Globus pallidus (tissue), 1 donor: Measurements from ENCODE around the gene CYBA.

Experiments used
- DNase-seq: peaks from one replicate; pipeline ENCODE4 v3.0.0-alpha.2; 2015; ENCODE audit warnings: low spot score

CYBA gene

DNA sequence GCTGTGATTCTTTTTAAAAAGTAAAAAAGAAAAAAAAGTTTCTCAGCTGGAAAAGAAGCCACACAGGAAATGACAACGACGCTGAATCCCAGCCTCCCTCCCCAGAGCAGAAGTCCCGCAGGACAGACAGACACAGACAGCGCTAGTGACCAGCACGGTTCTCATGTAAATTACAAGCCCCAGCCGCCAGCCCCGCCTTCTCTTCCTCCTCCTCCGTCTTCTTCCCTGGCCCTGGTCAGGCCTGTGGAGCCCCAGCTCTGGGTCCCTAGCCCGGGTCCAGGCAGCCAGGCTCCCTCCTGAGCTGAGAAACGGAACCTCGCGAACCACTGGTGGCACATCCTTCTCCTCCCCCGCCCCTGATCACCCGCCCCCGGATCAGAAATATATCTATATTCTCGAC lies 19.5 kb downstream of the CYBA start:
- no peak for DNase-seq

DNA sequence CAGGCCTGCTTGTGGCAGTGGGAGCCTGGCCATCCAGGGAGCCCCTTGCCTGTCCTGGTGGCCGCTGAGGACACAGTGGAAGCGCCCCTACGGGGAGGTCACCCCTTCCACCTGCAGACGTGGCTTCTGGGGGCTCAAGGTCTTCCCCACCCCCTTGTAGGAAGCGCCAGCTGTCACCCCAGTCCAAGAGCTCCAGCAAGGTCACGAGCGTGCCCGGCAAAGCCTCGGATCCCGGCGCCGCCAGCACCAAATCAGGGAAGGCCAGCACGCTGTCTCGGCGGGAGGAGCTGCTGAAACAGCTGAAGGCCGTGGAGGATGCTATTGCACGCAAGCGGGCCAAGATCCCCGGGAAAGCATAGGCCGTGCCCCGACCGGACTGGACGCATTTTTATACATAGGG lies 19.9 kb downstream of the CYBA start:
- no peak for DNase-seq

DNA sequence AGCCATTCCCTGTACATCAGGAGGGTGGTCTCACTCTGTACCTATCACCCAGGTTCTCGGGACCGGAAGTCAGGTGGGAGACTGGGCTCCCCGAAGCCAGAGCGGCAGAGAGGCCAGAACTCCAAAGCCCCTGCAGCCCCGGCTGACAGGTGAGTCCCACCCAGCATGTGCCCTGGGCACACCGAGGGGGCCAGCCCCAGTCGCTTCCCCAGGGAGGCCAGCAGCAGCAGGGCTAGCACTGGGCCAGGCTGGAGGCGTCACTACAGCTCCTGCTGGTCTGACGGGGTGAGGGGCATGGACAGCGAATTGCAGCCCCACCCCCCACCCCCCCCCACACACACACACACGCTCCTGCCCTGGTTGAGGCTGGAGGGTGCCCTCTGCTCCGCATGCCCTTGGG lies 20.4 kb downstream of the CYBA start:
- DNase-seq, result no peak

DNA sequence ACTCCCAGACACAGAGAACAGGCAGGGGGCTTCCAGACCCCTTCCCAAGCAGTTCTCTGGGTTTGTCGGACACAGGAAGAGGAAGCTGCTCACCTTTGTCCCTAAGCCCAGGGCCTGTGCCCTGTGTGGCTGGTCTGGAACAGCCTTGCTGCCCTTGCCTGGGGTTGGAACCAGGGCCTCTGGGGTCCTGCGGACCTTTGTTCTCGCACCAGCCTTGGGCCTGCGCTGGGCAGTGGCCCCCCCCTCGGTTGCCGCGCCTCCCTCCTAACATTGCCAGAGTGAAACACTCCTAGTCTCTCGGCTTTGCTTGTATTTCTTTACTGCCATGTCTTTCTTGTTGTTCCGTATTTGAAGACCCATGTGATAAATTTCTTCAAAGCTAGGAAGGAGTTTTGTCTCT lies 21.0 kb downstream of the CYBA start:
- DNase-seq, result no peak

DNA sequence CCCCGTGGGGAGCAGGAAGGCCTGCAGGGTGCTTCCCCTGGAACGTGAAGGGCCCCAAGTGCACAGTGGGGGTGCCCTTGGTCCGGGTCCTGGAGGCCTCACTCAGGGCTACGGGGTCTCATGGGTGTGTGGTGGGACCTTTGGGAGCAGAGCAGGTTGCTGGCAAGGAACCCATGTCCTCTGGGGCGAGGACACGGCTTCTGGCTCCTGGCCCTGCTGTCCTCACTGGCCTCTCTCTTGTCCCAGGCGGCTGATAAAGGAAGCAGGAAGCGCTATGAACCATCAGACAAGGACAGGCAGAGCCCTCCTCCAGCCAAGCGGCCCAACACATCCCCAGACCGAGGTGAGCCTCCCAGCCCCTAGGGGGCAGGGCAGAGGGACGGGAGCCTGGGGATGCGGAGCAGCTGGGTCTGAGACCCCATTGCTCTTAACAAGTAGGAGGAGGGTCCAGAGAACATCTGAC lies 22.3 kb downstream of the CYBA start:
- DNase-seq, result no peak

DNA sequence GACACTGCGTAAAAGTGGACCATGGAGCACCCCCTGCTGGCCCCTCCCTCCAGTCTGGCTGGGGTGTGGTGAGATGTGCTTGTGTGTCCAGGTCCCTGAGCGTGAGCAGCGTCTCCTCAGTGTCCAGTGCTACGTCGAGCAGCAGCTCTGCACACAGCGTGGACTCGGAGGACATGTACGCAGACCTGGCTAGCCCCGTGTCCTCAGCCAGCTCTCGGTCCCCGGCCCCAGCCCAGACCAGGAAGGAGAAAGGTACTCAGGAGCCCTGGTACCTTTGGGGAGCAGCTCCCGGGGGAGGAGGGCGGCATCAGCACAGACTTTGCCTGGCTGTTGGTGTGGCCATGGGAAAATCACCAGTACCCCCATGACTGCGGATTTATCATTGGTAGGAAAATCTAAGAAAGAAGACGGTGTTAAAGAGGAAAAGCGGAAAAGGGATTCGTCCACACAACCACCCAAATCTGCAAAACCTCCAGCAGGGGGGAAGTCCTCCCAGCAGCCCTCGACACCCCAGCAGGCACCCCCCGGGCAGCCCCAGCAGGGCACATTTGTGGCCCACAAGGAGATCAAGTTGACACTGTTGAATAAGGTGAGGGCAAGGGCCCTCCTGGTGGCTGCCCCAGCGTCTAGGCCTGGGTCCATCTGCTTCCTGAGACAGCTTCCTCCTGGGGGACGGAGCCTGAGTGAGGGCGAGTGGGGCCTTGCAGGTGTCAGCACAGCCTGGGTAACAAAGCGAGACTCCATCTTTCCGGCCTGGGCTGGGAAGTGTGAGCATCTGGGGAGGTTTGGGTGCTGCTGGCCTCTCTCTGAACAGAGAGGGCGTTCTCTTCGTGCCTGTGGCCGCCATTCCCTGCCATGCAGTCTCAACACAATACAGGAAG lies 23.1 kb downstream of the CYBA start:
- no peak for DNase-seq

DNA sequence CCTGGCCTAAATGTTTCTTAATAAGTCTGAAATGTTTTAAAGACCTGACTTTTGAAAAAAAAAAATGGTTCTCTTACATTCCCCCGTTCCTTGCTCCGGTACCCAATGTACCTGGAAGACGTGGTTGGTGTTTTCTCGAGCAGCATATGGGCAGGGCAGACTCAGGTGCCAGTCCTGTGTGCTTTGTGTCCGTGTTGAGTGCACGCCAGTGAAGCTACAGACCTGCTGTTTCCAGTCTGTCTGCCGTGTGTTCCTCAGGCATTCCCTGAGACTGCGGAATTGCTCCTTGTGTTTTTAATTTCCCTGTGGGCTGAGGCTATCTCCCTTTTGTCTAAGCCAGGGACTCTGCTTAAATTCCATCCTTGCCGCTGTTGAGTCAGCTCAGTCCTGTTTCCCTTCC lies 24.2 kb downstream of the CYBA start:
- DNase-seq, result no peak

DNA sequence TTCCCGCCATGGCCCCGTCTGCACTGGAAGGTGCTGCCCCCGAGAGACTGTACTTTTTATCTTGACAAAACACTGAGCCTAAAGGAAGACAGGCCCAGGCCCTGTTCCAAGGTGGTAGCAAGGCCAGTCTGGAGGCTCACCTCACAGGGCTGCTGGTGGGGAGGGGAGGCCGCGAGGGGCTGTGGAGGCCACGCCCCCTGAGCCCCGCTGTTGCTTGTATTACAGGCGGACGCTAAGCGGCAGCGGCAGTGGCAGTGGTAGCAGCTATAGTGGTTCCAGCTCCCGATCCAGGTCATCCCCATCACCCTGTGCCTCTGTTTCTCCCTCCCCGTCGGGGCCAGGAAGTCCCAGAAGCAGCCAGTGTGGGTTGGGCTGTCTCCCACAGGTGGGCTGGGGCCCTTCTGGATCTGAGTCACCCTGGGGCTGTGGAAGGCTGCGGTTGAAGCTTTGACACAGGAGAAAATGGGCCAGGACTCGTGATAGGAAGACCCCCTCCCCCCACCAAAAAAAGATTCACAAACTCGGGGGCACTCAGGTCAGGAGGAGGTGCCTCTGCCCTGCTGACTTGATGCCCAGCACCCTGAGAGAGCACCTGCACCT lies 25.8 kb downstream of the CYBA start:
- DNase-seq, result no peak

DNA sequence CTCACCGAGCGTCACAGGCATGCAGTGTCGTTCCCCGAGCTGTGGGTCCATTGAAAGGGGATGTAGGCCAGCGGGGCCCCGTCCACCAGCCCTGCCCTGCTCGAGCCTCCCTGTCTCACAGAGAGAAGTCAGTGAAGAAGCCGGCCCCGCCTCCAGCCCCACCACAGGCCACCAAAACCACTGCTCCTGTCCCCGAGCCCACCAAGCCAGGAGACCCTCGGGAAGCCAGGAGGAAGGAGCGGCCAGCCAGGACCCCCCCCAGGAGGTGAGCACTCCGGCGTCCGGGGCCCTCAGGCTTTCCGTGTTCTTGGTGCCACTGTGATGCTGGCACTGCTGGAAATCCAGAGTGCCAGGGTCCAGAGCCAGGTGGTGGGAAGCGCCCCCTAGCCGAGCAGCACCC lies 26.4 kb downstream of the CYBA start:
- DNase-seq, result no peak

DNA sequence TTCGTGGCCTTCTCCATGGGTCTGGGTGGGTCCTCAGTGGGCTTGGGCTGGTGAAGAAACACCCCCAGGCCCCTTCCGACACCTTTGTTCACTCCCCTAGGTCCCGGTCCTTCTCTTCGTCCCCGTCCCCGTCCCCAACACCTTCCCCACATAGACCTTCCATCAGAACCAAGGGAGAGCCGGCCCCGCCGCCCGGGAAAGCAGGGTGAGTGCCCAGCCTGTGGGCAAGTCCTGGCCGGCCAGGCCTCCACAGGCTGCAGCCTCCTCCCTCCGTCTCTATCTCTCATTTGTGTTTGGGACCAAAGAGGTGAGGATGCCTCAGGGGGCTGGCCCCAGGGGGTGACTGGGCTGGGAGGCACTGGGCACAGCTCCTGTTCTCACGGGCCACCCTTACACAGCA lies 27.0 kb downstream of the CYBA start:
- DNase-seq, result no peak

DNA sequence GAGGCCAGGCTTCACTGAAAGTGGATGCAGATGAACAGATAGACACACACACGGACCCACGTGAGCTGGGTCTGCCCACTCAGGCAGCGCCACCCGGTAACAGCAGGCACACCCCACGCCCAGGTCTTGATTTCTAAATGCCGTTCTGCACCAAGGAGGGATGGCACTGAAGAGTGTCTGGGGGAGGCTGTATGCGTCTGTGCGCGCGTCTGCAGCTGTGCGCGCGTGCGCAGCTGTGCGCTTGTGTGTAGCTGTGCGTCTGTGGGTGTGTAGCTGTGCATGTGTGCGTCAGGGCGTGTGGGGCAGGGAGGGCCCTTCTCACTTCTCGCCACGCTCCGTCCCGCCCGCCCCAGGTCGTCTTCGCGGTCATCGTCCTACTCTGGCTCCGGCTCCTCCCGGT lies 28.0 kb downstream of the CYBA start:
- no peak for DNase-seq

DNA sequence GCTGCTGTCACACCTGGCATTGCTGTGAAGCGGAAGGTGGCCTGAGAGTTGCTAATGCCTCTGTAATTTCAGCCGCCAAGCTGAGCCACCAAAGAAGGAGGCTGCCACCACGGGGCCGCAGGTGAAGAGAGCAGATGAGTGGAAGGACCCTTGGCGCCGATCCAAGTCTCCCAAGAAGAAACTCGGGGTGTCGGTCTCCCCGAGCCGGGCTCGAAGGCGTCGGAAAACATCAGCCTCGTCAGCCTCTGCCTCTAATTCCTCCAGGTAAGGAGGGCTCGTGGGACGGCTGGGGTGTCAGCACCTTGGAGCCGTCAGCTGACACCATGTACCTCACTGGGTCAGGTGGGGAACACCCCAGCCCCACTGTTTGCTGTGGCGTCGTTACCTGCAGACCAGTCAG lies 28.7 kb downstream of the CYBA start:
- DNase-seq, result no peak

DNA sequence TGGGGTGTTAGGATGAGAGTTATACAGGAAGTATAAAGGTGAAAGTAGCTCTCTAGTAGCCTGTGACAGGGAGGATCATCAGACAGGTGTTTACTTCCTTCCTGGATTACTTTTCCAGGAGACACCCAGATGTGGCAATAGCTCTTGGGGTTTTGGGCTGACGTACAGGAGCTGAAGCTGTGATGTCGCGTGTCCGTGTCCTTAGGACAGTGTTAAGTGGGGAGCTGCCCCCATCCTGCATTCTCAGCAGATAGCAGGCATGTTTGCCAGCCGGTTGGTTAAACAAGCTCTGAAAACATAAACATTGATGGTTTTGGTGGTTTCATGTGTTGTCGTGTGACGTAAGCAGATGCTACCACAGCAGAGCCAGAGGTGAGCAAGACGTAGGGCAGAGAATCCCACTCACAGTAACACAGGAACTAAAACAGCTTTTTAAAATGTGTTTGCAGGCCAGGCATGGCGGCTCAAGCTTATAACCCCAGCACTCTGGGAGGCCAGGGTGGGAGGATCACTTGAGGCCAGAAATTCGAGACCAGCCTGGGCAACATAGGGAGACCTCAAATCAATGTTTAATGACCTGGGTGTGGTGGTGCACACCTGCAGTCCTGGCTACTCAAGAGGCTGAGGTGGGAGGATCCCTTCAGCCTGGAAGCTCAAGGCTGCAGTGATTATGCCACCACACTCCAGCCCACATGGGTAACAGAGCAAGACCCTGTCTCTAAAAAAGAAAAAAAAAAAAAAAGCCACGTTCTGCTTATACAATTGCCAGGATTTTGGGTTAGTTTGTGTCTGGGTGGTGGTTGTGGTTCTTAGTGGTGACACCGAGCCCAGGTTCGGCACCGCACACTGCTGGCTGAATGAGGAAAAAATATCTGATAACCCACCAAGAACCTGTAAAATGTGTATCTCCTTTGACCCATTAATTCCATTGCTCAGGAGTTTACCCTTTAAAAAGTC lies 30.7 kb downstream of the CYBA start:
- DNase-seq, result no peak

DNA sequence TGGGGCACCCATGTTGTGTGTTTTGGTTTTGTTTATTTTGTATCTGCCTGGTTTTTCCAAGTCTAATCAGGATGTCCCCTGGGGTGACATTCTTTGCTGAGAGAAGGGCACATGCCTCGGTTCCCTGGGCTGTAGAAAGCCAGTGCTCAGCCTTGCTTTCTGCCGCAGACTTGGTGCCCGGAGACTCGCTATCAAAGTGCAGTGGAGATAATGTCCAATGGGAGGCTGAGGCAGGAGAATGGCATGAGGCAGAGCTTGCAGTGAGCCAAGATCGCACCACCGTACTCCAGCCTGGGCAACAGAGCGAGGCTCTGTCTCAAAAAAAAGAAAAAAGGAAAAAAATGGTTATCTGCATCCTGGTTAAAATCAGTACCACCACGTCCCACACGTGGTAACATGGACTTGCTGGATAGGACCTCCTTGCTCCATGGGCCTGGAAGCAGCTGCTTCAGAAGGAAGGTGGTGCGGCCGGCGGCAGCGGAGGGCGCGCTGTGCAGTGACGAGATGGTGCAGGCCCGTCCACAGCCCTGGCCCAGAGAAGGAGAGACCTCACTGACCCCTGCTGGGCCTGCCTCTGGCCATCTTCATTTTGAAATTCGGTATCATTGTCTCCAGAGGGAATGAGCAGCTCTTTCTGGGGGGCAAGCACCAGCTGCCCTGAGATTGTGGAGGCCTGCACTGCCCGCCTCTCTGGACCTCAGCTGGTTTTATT lies 31.7 kb downstream of the CYBA start:
- DNase-seq, result no peak

DNA sequence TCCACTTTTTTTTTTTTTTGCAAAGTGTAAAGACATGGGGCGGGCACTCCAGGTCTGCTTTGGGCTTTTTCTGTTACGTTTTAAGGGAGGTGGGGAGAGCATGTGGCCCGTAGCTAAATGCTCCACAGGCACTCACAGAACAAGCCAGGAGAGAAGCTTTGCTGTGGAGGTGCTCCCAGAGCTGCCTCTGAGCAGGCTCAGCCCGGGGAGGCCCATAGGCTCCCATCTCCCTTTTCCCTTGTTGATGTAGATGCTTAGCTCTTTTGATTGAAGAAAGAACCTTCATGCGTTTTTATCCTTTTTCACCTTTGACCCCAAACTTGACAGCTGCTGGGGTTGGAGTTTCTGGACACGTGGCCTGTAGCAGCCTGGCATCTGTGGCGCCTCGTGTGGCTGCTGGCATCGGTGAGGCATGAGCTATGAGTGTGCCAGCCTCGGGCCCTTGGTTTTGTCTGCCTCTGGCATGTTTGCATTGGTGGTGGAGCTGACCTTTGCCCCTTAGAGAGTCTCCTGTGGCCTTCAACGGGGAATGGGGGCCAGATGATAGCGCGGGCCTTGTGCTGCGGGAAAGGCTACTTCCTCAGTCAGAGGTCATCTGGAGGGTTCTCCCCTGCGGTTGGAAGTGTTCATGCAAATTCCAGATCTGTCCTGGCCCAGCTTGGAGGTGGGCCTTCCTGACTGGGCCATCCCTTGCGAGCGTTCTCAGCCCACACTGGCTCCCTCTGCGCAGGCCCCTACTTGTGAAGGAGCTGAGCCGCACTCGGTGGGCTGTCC lies 32.5 kb downstream of the CYBA start:
- no peak for DNase-seq

DNA sequence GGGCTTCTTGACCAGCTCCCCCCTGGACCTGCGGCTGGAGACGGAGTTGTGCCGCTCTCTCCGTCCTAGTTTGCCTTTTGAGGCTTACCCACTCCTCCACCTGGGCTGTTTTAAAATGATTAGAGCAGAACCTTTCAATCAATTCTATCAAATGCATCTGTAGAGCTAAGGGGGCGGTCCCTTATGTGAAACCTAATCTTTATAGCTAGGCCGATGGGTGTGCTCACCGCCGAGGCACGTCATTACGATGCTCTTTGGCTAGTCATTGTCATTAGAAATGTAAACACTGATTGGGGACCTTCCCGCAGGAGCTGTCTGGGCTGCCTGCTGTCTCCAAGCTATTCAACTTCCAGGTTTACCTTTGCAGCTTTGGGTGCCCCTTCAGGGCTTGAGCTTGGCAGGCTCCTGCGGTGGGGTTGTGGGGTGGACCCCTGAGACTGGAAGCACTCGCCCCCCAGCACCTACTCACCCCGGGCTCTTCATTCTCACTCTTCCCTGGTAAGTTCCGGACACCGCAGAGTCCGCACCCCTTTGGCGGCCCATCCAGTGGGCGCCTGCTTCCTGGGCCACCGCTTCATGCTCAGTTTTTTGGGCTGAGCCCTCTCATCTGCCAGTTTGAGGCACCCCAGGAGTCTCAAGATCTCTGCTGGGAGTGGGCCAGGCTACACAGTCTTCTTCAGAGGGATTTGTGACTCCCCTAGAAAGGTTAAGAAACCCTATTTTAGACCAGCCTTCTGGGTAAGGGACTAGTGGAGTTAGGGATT lies 33.4 kb downstream of the CYBA start:
- DNase-seq, result no peak

DNA sequence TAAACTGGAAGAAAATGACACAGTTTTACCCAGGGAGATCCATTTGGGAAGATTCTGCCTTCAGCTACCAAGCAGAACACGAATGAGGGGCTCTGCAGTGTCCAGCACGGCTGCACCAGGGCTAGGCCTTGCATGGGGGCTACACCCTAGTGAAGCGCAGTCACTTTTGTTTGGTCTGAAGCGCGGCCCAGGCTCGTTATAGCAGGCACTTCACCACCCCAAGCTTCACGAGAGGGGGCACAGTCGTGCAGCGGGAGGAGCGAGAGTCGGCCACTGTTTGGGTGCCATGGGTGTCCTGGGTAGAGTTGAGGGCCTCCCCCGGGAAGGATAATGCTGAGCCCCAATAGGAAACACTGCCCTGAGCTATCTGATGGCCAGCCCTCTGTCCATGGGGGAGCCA lies 34.1 kb downstream of the CYBA start:
- no peak for DNase-seq

DNA sequence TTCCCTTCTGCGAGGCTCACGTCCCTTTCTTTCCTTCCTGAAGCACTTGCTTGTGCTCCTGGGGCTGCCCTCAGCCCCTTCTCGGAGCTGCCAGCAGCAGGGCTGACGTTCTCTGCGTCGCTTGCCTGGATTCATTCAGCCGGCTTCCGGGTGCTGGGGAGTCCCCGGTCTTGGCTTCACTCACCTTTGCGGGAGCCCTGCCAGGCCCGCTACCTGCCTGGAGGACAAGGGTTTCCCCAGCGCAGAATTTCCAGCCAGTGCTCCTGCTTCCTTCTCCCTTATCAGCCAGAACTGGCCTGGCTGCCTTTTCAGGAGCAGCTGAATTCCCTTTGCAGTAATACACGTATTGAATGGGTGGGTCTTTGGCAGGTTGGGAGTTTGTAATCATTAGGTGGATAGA lies 34.5 kb downstream of the CYBA start:
- DNase-seq, result no peak

DNA sequence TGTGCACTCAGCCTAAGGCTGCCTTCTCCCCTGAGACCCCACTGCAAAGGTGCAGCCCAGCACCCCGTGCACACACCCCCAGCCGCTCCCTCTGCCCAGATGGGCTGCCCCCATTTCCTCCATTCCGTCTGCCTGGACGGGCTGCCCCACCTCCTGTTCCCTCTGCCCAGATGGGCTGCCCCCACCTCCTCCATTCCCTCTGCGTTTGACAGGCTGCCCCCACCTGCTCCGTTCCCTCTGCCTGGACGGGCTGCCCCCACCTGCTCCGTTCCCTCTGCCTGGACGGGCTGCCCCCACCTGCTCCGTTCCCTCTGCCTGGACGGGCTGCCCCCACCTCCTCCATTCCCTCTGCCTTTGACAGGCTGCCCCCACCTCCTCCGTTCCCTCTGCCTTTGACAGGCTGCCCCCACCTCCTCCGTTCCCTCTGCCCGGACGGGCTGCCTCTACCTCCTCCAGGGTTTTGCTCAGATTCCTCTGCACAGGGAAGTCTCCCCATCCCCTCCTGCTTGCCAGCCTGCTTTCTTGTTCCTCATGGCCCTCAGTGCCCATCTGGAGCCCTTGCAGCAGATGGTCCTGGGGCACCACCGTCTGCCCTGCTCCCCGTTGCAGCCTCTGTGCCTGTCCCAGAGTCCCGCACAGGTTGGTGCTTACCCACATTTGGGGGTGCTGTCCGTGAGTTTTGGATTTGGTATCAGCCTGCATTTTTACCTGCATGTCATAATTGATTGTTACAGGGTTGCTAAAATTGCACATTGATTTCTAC lies 35.9 kb downstream of the CYBA start:
- no peak for DNase-seq
